ENCODE measurements around the gene SDSL.

Gene SDSL

DNA sequence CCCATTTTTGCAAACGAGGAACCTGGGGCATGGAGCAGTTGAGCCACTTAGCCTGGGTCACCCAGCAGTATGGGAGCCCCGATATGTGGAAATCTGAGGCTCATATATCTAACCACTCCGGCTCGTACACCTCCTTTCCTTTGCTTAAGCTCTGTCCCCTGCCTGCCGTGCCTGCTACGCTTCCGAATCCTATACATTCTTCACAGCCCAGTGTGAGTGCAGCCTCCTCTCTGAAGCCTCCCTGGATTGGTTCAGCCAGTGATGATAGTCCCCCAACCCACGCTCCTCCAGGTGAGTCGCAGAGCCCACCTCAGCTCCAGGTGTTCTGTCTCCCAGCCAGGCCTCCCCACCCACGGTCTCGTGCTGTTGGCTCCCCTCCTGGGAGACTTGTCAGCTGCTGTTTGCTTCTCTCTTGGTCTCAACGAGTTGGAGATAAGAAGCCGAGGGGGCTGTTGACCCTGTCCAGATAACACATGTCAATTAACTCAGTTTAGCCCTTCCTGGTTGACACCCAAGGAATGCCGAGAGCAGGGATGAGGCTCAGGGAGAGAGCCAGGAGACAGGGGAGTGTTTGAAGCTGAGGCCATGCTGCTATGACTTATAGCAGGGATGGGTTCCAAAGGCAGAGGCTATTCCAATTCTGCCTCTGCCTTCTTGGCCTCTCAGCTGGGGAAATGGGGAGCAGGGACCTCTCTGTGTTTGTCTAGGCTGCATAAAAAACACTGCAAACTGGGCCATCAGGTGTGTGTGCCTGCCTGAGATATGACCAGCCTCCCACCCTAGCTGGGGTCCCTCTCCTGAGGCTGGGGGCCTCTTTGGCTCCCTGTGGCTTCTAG is 19.0 kb downstream of the SDSL start:
- no peak overlapping the region for H3K27ac ChIP-seq

DNA sequence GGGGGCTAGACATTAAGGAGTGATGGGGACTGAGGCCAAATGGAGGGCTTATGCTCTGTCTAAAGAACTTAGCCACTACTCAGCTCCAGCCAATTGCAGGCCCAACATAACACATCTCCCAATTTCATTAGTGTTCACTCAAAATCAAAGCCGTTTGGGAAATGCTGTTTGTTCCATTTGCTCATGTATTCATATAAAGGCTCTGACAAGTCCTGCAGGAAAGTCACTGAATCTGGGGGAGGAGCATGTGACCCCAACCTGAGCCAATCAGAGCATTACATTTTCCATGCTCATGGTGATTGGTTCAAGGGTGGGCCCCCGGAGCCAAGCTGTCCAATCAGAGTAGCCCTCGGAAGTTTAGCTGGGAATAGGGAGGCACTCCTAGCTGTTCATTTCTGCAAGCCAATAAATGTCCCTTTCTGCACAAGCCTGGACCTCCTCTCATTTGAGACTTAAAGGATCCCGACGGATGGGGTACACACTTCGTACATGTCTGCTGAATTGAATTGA is 20.9 kb downstream of the SDSL start:
- TF ChIP-seq, protein P1, sequence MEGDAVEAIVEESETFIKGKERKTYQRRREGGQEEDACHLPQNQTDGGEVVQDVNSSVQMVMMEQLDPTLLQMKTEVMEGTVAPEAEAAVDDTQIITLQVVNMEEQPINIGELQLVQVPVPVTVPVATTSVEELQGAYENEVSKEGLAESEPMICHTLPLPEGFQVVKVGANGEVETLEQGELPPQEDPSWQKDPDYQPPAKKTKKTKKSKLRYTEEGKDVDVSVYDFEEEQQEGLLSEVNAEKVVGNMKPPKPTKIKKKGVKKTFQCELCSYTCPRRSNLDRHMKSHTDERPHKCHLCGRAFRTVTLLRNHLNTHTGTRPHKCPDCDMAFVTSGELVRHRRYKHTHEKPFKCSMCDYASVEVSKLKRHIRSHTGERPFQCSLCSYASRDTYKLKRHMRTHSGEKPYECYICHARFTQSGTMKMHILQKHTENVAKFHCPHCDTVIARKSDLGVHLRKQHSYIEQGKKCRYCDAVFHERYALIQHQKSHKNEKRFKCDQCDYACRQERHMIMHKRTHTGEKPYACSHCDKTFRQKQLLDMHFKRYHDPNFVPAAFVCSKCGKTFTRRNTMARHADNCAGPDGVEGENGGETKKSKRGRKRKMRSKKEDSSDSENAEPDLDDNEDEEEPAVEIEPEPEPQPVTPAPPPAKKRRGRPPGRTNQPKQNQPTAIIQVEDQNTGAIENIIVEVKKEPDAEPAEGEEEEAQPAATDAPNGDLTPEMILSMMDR (conservative IDR thresholded peaks at IDR 0.05): no peak
- TF ChIP-seq ZFX (IDR thresholded peaks at IDR 0.05): no peak
- H3K27ac ChIP-seq: no peak overlapping the region

More for the DNA sequence above, 19.0 kb downstream of the SDSL start:
- TF ChIP-seq, protein P1 (conservative IDR thresholded peaks at IDR 0.05): no peak
- TF ChIP-seq ZFX (IDR thresholded peaks at IDR 0.05): no peak

GRCh38 chr12:113445544-113446171 is 23.5 kb downstream of the SDSL start:
- H3K27ac ChIP-seq: no peak overlapping the region
- no peak for TF ChIP-seq ZFX (IDR thresholded peaks at IDR 0.05)
- TF ChIP-seq, protein P1 (conservative IDR thresholded peaks at IDR 0.05): no peak

DNA sequence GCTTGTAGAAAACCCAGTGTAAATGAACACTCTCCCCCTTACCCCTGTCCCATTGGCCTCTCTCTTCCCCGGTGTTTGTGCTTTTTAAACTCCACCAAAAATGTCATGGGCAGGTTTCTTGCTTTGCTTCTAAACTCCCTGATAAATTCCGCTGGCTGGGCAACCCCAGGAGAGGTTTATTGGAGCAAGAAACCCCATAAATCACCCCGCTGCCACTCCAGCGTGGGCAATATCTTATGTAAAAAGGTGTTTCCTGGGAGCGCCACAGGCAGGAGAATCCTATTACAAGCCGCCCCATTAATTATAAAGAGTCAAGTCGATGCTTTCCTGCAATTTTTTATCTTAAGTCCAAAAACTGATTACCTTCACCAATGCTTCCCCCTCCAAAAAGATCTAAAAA is 26.7 kb downstream of the SDSL start:
- no peak overlapping the region for H3K27ac ChIP-seq

GRCh38 chr12:113449299-113449698 is 27.1 kb downstream of the SDSL start:
- TF ChIP-seq, protein P1 (conservative IDR thresholded peaks at IDR 0.05): no peak
- TF ChIP-seq ZFX (IDR thresholded peaks at IDR 0.05): no peak
- H3K27ac ChIP-seq: no peak overlapping the region

More for the DNA sequence above, 26.7 kb downstream of the SDSL start:
- TF ChIP-seq, protein P1 (conservative IDR thresholded peaks at IDR 0.05): no peak
- TF ChIP-seq ZFX (IDR thresholded peaks at IDR 0.05): no peak

- H3K27ac ChIP-seq: no peak overlapping the region
- no peak for TF ChIP-seq ZFX (IDR thresholded peaks at IDR 0.05)
- TF ChIP-seq, protein P1 (conservative IDR thresholded peaks at IDR 0.05): no peak
Measured at GRCh38 chr12:113449839-113450238, 27.7 kb downstream of the SDSL start.

DNA sequence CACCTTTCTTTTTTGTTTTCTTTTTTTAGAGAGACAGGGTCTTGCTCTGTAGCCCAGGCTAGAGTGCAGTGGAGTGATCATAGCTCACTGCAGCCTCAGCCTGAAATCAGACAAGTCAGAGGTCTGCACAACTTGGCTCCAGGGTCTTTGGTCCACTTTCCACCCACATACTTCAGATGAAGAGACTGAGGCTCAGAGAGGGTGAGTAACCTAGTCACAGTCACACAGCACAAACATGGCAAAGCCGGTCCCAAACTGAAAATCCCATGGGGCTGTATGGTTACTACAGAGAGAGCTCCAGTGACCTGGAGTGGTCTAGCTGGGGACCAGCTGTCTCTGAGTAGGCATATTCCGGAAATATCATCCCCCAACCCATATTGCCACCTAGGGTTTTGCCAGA is 30.3 kb downstream of the SDSL start:
- TF ChIP-seq, protein P1 (conservative IDR thresholded peaks at IDR 0.05): no peak
- no peak for TF ChIP-seq ZFX (IDR thresholded peaks at IDR 0.05)
- no peak overlapping the region for H3K27ac ChIP-seq
